ENCODE measurements around the gene SELP.

SELP gene

DNA sequence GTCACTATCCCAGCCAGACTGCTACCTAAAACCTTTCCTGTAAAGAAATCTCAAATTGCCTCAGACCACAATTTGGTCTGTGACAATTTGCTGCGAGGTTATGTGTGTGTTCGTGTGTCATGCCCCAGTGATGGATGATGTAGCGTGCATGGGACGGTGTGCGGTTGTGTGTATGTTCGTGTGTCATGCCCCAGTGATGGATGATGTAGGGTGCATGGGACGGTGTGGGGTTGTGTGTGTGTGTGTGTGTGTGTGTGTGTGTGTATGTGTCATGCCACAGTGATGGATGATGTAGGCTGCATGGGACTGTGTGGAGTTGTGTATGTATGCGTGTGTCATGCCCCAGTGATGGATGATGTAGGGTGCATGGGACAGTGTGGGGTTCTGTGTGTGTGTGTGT lies 9.4 kb downstream of the SELP start:
- no peak for DNase-seq (ENCODE audit: low read depth in 2 of 2)

DNA sequence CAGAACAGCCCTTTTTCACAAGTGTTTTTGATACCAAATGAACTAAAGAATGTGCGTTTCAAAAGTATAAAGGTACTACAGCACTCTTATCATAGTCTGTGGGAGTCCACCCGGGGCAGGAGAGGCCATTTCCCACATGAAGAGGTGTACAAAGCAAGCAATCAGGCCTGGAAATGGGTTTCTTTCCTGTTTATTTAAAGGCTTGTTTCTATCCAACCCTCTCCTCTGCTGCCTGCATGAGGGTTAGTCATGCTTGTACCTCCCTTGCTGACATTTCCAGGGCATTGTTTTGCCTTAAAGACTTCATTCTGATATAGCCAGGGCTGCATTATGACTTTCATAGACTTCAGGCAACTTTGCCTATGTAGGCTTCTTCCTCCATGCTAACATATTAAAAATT lies 11.6 kb downstream of the SELP start:
- no peak for DNase-seq (ENCODE audit: low read depth in 2 of 2)

DNA sequence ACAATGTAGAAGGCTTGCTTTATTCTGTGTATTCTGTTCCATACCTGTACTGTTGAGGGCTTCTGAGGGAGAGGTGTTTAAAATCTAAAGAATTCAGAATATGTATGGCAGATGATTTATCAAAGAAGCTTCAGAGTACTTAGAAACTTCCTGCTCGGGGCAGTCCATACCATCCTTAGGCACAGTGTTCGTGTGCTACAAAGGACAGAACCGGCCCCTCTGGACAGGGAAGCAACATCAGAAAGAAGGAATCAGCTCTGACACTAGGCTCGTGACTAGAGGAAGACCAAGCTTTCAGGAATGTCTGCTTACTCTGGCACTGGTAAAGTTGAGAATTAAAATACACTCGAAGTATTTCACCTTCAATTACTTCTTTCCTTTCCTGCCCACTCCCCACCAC lies 14.1 kb downstream of the SELP start:
- no peak for DNase-seq (ENCODE audit: low read depth in 2 of 2)

DNA sequence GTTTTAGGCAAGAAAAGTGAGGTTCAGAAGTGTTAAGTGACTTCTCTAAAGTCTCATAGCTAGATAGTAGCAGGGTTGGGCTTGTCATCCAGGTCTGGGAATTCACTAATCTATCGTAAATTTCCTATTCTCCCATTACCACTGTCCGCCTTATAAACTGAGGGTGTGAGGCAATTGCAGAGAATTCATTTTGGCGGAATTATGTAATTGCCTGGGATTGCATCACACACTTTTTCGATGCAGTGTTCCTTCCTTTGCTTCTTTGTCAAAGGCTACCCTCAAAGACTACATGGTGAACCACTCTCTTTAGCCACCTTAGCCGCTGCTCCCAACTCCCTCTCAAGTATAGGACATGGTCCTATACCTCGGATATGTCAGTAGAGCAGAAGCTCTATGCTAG lies 19.1 kb downstream of the SELP start:
- no peak for DNase-seq (ENCODE audit: low read depth in 2 of 2)

DNA sequence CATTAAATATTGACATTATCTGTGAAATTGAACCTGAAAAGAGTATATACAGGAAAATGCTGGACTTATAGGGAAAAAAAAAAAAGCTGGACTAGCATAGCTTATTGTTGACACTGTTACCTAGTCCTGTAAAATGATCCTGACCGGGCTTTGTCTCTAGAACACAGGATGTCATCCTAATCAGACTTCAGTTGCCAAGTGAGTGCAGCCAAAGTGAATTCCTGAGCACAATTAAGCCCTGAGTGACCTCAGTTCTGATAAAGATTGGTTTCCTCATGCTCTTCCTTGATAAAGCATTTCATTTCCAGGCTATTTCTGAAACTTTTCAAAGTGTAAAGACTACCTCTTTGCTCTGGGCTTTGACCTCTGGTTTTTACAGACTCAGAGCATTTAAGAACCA lies 19.8 kb downstream of the SELP start:
- no peak for DNase-seq (ENCODE audit: low read depth in 2 of 2)

DNA sequence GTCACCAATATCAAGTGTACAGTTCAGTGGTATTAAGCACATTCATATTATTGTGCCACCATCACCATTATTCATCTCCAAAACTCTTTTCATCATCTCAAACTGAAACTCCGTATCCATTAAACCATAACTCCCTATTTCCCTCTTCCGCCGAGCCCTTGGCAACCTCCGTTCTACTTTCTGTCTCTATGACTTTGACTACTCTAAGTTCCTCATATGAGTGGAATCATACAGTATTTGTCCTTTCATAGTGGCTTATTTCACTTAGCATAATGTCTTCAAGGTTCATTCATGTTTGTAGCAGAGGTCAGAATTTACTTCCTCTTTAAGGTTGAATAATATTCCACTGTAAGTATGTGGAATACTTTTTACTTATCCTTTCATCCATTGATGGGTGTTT lies 21.7 kb downstream of the SELP start:
- DNase-seq (ENCODE audit: low read depth in 2 of 2) = no peak

DNA sequence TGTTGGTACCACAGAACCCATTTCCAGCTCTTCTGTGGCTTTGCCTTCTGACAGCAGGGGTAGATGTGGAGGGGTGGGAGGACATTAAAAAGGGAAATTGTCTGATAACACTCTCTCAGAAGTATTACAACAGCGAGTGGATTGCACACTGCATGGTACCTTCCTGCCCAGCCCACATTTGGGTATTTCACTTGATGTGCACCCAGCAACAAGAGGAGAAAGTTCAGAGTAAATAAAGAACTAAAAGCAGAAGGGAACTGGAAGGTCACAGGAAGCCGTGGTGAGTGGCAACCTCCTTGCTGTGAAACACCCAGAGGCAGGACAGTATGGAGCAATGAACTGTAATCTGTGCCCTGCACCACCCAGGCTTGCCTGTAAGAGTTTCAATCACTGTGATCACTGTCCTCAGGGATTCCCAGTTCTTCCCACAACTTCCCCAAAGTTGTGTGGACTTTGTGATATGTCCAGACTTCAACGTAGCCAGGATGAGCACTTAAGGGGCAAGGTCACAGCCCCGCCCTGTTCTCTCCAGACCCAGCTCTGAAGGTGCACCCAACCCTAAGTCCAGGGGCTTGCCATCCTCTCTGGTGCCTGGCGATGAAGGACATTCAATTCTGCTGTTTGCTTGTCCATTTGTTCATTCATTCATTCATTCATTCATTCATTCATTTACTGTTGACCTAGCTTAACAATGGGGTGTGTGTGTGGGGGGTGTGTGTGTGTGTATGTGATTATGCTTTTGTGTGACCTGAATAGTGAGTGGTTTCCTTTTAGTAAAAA lies 25.0 kb downstream of the SELP start:
- DNase-seq (ENCODE audit: low read depth in 2 of 2) = no peak

DNA sequence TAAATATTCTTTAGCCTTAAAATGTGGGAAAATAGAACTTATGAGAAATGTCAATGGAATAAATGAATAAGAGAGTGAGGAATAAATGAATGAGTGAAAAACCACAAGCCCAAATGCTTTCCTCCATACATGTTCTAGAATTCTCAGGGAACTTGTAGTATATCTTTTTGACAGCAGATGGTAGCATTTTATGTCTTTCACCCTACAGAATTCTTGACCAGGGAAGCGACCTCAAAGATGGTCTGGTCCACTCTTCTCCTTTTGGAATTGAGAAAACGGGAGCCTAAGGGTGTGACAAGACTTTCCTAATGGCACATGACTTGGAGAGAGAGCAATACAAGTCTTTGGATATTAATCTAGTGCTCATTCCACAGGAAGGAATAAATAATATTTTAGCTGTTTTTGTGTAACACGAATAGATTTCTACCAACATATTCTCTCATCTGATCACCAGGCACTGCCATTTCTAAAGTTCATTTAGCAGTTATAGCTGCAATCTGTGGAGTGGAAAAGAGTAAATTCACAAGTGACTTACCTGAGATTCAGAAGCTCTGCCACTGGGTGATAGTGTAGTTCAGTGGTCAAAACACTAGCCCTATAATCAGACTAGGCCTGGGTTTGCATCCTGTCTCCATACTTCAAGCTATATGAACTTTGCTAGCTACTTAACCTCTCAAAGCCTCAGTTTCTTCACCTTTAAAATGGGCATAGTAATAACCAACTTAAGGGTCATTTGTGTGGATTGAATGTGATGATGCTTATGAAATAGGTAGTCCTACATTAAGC lies 28.6 kb downstream of the SELP start:
- no peak for DNase-seq (ENCODE audit: low read depth in 2 of 2)

DNA sequence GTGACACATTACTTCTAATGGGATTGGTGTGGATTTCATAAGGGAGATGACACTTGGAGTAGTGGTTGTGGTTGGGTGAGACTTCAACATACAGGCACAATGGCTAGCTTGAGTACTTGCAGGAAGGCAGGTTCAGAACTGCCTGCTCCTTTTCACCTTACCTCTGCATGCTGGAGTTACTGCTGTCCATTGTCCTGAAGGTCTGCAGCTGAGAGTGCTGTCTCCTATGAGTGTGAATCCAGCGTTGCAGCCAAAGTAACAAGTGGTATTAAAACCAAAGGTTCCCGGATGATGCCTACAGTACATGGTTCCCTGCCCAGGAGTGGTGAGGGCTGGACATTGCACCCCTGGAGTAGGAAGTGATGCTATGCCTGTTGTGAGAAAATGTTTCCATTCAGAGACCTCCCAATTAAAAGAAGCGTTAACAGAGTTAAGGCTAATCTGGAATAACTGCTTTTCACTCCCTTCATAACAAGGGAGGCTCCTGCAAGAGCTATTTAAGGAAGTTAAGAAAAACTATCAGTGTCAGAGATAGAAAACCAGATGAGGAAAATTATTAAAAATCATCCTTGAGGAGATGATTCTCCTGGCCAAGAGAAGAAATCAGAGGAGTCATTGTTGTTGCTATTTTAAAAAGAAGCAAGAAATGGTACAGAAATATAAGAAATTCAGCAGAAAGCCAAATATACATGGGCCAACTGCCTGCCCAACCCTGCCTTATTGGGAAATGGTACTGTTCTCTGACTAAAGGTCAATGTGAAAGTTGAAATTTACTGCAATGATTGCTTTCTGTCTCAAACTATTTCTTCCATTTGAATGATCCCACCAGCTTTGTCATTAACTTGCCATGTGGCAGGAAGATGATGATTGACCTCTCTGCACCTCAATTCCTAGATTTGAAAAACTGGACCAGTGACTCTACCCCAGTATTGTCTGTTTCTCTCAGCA lies 33.9 kb downstream of the SELP start:
- DNase-seq (ENCODE audit: low read depth in 2 of 2) = no peak

DNA sequence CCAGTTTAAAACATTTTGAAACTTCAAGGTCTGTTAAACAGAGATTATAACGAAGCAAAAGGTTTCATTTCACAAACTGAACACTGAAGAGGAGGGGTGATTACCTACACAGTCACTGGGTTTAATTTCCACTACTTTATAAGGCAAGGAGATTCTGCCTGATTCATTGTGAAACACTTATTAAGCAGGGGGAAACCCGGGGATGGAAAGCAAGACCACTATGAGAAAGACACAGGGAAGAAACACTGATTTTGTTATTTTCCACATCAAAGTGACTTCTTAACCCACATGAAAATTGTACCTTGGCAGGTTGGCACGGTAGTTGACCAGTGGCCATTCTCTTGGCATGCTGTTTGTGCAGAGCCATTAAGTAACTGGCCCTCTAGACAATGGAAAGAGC lies 35.5 kb downstream of the SELP start:
- DNase-seq (ENCODE audit: low read depth in 2 of 2) = no peak

DNA sequence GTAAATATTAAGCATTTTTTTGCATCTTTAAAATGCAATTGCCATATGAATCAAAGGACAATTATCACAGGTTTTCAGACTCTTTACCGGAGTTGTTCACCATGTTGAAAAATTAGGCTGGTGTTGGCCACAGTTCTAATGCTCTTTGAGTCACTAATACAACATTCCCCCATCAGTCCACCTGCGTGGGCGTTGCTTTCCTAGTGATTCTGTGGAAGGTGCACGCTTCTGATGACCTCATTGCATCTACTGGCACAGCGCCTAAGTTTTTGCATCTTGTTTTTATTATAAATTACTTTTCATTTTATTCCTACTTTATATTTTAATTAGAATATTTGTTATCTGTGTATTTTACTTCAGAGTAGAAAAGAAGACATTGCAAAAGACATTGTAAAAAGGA lies 39.0 kb downstream of the SELP start:
- no peak for DNase-seq (ENCODE audit: low read depth in 2 of 2)

DNA sequence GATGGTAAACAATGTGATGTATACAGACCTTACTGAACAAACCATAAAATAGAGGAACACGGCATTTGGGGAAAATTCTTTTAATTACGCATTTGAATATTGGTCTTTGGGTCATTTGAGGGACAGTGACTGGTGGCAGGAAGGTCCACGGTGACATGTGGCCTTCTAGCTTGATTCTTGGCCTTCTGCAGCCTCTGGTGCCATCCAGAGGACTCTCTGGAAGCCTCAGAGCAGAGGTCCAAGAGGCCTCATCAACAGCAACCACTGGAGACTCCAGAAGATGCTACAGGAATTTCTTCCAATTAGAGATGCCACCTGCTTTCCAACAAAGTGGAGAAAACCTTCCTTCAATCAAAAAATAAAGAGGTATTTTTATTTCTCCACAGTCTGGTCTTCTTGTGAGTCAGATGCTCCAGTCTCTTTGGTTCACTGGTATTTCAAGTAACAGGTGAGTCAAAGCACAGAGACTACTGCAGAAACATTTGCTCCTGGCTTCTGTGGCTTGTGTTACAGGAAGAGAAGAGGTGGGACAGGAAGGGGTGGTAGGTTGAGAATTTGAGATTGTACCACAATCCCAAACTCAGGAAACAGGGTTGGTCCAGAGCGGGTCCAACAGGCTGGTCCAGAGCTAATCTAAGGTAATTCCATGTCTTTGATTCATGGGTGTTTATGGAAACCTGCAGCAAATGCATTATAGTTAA lies 41.0 kb downstream of the SELP start:
- DNase-seq (ENCODE audit: low read depth in 2 of 2) = no peak

DNA sequence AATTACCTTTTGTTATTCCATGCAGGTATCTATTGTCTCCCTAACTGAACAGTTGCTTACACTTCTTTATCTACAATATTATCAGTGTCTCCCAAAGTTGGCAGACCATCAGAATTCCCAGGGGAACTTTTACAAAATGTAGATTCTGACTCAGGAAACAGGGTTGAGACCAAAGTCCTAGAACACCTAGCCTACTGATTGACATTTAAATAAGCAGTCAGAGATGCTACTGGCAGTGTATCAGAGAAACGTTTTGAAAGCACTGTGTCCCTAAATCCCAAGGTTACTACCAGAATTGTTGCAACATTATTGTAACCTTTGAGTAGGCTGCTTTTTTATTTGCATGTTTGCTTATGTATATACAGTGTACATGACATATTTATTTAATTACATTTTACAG lies 41.8 kb downstream of the SELP start:
- DNase-seq (ENCODE audit: low read depth in 2 of 2) = no peak

DNA sequence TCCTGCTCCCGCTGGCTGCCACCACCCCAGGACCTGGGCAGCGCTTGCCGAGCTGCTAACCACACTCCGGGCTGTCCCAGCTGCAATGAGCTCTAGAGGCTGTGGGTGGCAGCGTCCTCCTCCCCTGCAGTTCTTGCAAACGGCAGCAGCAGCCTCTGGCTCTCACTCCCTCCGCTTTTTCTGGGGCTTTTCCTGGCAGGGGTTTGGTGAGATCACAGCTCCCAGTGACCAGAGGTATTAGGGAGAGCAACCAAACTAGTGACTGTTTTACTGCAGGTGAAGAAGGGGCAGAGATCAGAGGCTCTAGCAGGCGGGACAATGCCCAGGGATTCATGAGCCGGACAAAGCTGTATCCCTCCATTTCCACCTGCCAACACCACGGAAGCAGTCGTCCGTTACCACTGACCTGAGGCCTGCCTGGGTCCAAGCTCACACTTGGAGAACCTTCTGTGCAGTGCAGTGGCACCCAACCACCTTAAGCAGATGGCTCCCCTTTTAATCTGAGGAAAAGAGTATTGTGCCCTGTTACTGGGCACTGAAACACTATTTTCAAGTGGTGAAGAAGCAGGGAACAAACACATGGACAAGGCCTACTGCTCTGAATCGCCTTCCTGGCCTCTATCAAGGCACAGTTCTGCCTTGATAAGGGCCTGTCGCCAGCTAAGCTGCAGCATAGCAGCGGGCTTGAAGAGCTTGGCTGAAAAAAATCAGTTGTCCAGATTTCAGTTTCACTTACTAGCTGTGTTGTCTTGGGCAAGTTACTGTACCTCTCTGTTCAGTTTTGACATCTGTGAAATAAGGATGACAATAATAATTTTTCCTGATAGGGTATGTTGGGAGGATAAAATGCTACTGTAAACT lies 43.3 kb downstream of the SELP start, which contains the start of gene F5:
Gene F5, minus strand, starts transcription at position 87 of the 861 bp plus-strand sequence. CDS start 95 bp downstream, outside the sequence.
- no peak for DNase-seq (ENCODE audit: low read depth in 2 of 2)

DNA sequence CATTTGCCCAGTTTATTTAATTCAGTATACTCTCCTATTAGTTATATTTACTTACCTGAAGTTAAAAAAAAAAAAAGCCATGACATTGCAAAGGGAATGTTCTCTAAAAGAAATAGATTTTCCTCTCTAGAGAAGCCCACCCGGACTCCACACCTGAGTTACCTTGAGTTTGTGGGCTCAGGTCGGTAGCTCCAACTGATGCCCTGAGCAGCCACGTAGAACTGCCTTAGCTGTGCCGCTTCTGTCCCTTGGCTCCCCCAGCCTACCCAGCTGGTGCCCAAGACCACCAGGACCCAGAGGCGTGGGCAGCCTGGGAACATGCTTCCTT lies 43.9 kb downstream of the SELP start:
- DNase-seq (ENCODE audit: low read depth in 2 of 2) = no peak

DNA sequence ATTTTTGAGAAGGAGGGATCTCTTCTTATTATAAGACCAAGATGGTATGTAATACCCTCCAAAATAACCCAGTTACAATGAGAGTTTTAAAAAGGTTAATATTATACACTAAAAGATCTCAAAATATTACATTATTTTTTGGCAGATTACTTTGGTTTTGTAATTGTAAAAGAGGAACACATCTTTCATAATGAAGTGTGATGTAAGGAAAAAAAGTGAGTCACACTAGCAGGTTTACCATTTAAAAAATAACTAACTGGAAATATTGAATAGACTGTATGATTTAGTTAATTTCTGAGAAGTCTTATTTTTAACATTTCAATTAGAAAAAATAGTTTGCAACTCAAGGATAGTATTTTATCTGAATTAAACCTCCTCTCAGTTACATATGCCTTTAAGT lies 44.7 kb downstream of the SELP start:
- DNase-seq (ENCODE audit: low read depth in 2 of 2) = no peak

DNA sequence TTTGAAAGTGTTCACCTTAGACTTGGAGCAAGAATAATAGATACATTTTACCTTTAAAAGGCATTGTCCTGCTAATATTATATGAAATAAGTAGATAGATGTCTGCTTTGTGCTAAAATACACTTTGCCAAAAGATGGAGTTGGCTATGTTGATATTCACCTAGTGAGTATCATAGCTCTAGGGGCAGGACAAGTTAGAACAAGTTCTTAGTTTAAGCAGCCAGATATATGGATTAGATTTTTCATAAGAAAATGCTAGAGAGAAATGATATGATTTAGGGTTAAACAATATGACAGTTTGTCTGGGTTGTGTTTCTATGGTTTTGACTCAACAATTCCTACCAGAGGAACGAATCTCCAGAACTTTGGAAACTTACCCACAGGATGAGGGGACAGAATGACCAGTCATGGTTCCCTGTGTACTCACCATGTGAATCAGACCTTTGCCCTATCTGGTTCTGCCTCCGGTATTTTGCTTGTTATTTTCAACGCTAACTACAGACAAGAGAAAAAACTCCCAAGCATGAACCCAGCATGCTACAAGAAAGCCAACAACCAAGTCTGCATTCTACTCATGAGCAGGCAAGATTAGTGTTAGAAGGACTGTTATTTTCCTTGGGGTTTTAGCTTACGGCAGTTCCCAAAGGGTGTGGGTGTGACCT lies 45.3 kb downstream of the SELP start:
- no peak for DNase-seq (ENCODE audit: low read depth in 2 of 2)

DNA sequence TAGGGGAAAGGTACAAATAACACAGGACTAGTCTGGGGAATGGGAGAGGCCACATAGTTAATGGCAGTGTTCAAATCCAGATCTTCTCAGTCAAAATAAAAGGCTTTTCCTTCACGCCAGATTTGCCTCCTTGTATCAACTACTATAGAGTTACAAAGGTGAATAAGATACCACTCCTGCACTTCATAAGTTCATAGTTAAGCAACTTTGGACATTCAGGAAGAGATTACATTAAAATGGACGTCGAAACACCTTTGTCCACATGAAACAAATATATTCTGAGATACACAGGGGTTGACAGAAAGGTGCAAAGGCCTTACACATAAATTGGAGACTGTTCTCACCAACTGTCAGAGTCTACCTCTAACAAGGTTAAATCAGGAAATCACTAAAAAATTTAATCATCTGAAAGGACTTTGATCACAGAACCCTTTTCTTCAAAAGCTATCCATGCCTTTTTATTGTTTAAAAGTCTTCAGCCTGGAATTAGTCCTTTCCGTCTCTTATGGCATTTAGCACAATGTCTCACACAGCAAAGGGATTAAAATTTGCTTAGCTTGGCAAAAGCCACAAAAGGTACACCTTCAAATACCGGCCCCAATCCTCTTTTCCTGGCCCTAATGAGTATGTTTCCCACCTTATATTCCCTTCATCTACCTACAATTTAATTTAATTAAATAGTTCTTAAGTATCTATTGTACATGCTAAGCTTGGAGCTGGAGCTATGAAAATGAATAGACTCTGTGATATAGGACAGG lies 51.8 kb downstream of the SELP start:
- no peak for DNase-seq (ENCODE audit: low read depth in 2 of 2)

DNA sequence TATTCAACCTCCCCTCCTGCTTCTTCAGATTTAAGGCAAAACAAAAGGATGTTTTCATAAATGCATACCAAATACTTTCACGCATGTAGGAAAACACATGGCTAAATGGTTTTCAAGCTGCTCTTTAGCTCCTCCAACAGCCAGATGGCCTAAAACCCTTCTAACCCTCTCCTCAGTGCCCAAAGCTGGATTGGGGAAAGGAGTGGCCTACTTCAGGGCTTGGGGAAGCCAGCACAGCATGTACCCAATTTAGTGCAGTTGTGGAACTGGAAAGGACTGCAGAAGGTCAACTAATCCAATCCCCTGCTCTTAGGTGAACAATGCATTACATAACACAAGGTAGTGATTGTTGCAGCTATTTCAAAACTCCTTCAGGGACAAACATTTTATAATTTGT lies 53.0 kb downstream of the SELP start:
- no peak for DNase-seq (ENCODE audit: low read depth in 2 of 2)

Measured in fibroblast of skin of left biceps (primary cell).